ENCODE measurements around the gene C17orf113.

Gene C17orf113

GRCh38 chr17:42027961-42028790, 22.2 kb downstream of the C17orf113 start:
- CTCF ChIA-PET: interaction anchor here (1.7 to 20.7 kb wide), 6 partner anchors 10 to 82 kb away, joined by 3 to 451 read pairs (median 24); partner anchors contain the start of genes DHX58, DNAJC7, HSPB9 and KAT2A
- POLR2A ChIA-PET: interaction anchor here (1.8 kb wide), 1 partner anchor 84 kb away, joined by 4 read pairs; the partner anchor contains the start of gene DHX58
- H3K4me3 ChIP-seq (ENCODE audit: low read depth, low read length): no peak overlapping the region
- TF ChIP-seq CTCF (IDR thresholded peaks at IDR 0.05; ENCODE audit: insufficient read depth, low read length, missing control alignments): peak; percentile 5
- no peak for DNase-seq (ENCODE audit: low read depth, low spot score)

- CTCF ChIA-PET: interaction anchor here (1.7 to 20.7 kb wide), 6 partner anchors 10 to 83 kb away, joined by 3 to 451 read pairs (median 24); partner anchors contain the start of genes DHX58, DNAJC7, HSPB9 and KAT2A
- POLR2A ChIA-PET: interaction anchor here (1.5 to 1.8 kb wide), 2 partner anchors 10 to 84 kb away, joined by 4 read pairs; partner anchors contain the start of genes DHX58 and DNAJC7
- no peak for TF ChIP-seq CTCF (IDR thresholded peaks at IDR 0.05; ENCODE audit: insufficient read depth, low read length, missing control alignments)
- DNase-seq (ENCODE audit: low read depth, low spot score): no peak
- no peak overlapping the region for H3K4me3 ChIP-seq (ENCODE audit: low read depth, low read length)
Measured at GRCh38 chr17:42027590-42027889, 22.9 kb downstream of the C17orf113 start.

- POLR2A ChIA-PET: interaction anchor here (1.1 to 1.8 kb wide), 3 partner anchors 10 to 85 kb away, joined by 3 to 4 read pairs (median 4); partner anchors contain the start of genes DHX58 and DNAJC7
Measured at GRCh38 chr17:42026857-42027589, 23.4 kb downstream of the C17orf113 start.

GRCh38 chr17:42025936-42026335, 24.5 kb downstream of the C17orf113 start:
- no peak for DNase-seq (ENCODE audit: low read depth, low spot score)
- no peak overlapping the region for H3K4me3 ChIP-seq (ENCODE audit: low read depth, low read length)
- no peak for TF ChIP-seq CTCF (IDR thresholded peaks at IDR 0.05; ENCODE audit: insufficient read depth, low read length, missing control alignments)
- ChIA-PET CTCF (interaction anchor here (0.8 to 20.7 kb wide), 18 partner anchors 8 to 540 kb away, joined by 3 to 451 read pairs (median 6); partner anchors contain the start of genes C17orf113, DHX58, DNAJC7 and HSPB9), POLR2A (interaction anchor here (1.1 to 1.5 kb wide), 2 partner anchors 9 to 23 kb away, joined by 3 to 4 read pairs; partner anchors contain the start of gene DNAJC7)

More at GRCh38 chr17:42026857-42027589, 23.4 kb downstream of the C17orf113 start:
- DNase-seq (ENCODE audit: low read depth, low spot score): no peak
- no peak for TF ChIP-seq CTCF (IDR thresholded peaks at IDR 0.05; ENCODE audit: insufficient read depth, low read length, missing control alignments)
- CTCF ChIA-PET: interaction anchor here (1.7 to 20.7 kb wide), 8 partner anchors 9 to 84 kb away, joined by 3 to 451 read pairs (median 21); partner anchors contain the start of genes DHX58, DNAJC7, HSPB9 and KAT2A
- no peak overlapping the region for H3K4me3 ChIP-seq (ENCODE audit: low read depth, low read length)

- no peak for DNase-seq (ENCODE audit: low read depth, low spot score)
- CTCF ChIA-PET: interaction anchor here (0.6 to 20.7 kb wide), 29 partner anchors 7 to 1212 kb away, joined by 3 to 451 read pairs (median 4); partner anchors contain the start of genes DHX58, DNAJC7, HSPB9 and KAT2A
- POLR2A ChIA-PET: no interaction called here
- no peak overlapping the region for H3K4me3 ChIP-seq (ENCODE audit: low read depth, low read length)
- TF ChIP-seq CTCF (IDR thresholded peaks at IDR 0.05; ENCODE audit: insufficient read depth, low read length, missing control alignments): no peak
Measured at GRCh38 chr17:42025191-42025579, 25.2 kb downstream of the C17orf113 start.

All from AG04449 (cell line).